Measurements from ENCODE around the gene CELSR3. TPM values are rescaled to one million over a fixed set of nuclear protein-coding genes. Genes with fewer than 3 reads are reported as not detected.

The CELSR3 gene
- total and polyA plus RNA-seq, 4 donors, result 0.16 to 0.37 (median 0.26) TPM

DNA sequence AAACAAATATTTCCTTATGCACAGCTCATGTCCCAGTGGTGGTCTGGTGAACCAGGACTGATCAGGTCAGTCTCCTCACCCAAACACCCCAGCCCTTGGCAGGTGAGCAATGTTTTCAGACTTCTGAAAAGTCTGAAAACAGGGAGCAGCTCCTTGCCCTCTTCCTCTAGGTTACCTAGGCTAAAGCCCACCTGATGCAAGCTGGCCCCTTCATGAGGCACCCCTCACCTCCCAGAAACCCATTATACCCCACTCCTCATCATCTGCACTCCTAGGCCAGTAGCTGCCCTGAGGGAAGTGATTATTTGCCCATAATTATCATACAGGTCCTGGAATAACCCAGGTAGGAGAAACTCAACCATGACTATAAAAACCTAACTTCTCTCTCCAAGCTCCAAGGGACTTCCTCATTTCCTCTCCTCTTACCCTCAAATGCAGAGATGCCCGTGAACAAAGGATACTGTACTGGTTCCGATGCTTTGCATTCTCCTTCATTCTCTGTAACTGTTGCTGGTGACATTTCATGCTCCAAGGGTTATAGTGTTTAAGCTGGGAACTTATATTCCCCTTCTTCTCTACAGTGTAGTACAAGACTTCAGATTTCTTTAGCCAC is 28.3 kb upstream of the CELSR3 start:
- Histone ChIP-seq H3K9me3 (ENCODE audit: control insufficient read depth in 4 of 4, low read length in 3 of 4) (no peaks in the 10 kb centered on the region), H3K27me3 (ENCODE audit: control insufficient read depth in 4 of 4, insufficient read depth in 4 of 4, low read length in 3 of 4) (no peaks in the 10 kb centered on the region), H3K4me1 (ENCODE audit: control insufficient read depth in 4 of 4, insufficient read depth in 4 of 4, low read length in 3 of 4) (peaks cover 0 to 6% (median 4%) of the 10 kb centered on the region in 4 donors), H3K9ac (ENCODE audit: low read depth in 1 of 2, low read length in 2 of 2) (no peak overlapping the region), H3K27ac (ENCODE audit: low read depth in 1 of 2, low read length in 2 of 2) (no peak overlapping the region), H3K36me3 (ENCODE audit: control insufficient read depth in 4 of 4, insufficient read depth in 3 of 4, low read depth in 1 of 4, low read length in 3 of 4) (peaks cover 22 to 69% (median 60%) of the 10 kb centered on the region in 4 donors), H3K4me3 (ENCODE audit: low read depth in 1 of 3, low read length in 3 of 3) (no peak overlapping the region)
- no peak for DNase-seq (ENCODE audit: low spot score)
- WGBS, result 93% methylated on average over 2 of the region's 2 CpGs
- no peak for TF ChIP-seq NR2F2 (IDR thresholded peaks at IDR 0.05)
- no peak for TF ChIP-seq MAX (IDR thresholded peaks at IDR 0.05)
- TF ChIP-seq, protein P1, sequence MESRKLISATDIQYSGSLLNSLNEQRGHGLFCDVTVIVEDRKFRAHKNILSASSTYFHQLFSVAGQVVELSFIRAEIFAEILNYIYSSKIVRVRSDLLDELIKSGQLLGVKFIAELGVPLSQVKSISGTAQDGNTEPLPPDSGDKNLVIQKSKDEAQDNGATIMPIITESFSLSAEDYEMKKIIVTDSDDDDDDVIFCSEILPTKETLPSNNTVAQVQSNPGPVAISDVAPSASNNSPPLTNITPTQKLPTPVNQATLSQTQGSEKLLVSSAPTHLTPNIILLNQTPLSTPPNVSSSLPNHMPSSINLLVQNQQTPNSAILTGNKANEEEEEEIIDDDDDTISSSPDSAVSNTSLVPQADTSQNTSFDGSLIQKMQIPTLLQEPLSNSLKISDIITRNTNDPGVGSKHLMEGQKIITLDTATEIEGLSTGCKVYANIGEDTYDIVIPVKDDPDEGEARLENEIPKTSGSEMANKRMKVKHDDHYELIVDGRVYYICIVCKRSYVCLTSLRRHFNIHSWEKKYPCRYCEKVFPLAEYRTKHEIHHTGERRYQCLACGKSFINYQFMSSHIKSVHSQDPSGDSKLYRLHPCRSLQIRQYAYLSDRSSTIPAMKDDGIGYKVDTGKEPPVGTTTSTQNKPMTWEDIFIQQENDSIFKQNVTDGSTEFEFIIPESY (IDR thresholded peaks at IDR 0.05), result no peak
- TF ChIP-seq SP1 (IDR thresholded peaks at IDR 0.05), result no peak
- no peak for TF ChIP-seq TAF1 (conservative IDR thresholded peaks at IDR 0.05)
- TF ChIP-seq EGR1 (IDR thresholded peaks at IDR 0.05; ENCODE audit: low read depth in 2 of 2), result no peak
- no peak for TF ChIP-seq JUND (IDR thresholded peaks at IDR 0.05)
- no peak for TF ChIP-seq RAD21 (IDR thresholded peaks at IDR 0.05)
- TF ChIP-seq HNF4G (IDR thresholded peaks at IDR 0.05), result no peak
- TF ChIP-seq HNF4A (conservative IDR thresholded peaks at IDR 0.05), result no peak
- no peak for TF ChIP-seq CTCF (IDR thresholded peaks at IDR 0.05; ENCODE audit: low read depth, low read length, missing input control)
- no peak for TF ChIP-seq REST (IDR thresholded peaks at IDR 0.05)
- TF ChIP-seq, protein P2, sequence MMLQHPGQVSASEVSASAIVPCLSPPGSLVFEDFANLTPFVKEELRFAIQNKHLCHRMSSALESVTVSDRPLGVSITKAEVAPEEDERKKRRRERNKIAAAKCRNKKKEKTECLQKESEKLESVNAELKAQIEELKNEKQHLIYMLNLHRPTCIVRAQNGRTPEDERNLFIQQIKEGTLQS (IDR thresholded peaks at IDR 0.05), result no peak
- no peak for TF ChIP-seq FOXA2 (IDR thresholded peaks at IDR 0.05)

DNA sequence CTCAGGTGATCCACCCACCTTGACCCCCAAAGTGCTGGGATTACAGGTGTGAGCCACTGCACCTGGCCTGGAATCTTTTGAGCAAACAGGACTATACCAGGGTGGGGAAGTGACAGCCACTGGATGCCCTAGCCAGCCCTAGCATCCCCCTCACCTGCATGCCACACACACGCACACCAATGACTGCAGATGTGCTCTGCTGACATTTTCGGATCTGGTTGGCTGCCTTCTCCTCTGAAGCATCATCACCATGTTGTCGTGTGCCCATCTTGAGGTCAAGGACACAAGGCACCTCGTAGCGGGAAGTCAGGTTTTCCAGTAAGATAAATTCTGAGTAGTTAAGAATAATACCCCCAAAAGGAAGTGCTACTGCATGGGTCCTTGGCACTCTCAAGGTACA is 26.7 kb upstream of the CELSR3 start:
- peaks cover 20 to 59% (median 53%) of the 10 kb centered on the region in 4 donors for H3K36me3 ChIP-seq (ENCODE audit: control insufficient read depth in 4 of 4, insufficient read depth in 3 of 4, low read depth in 1 of 4, low read length in 3 of 4)
- no peak for DNase-seq (ENCODE audit: low spot score)
- no peaks in the 10 kb centered on the region for H3K27me3 ChIP-seq (ENCODE audit: control insufficient read depth in 4 of 4, insufficient read depth in 4 of 4, low read length in 3 of 4)
- no peak overlapping the region for H3K4me3 ChIP-seq (ENCODE audit: low read depth in 1 of 3, low read length in 3 of 3)
- H3K9me3 ChIP-seq (ENCODE audit: control insufficient read depth in 4 of 4, low read length in 3 of 4), result no peaks in the 10 kb centered on the region
- 78% methylated on average over 5 of the region's 5 CpGs for WGBS
- H3K27ac ChIP-seq (ENCODE audit: low read depth in 1 of 2, low read length in 2 of 2), result no peak overlapping the region
- H3K9ac ChIP-seq (ENCODE audit: low read depth in 1 of 2, low read length in 2 of 2), result no peak overlapping the region
- TF ChIP-seq REST (IDR thresholded peaks at IDR 0.05), result no peak
- no peak for TF ChIP-seq GABPA (IDR thresholded peaks at IDR 0.05 in 1 of 2, conservative IDR thresholded peaks at IDR 0.05 in 1 of 2)
- TF ChIP-seq CTCF (IDR thresholded peaks at IDR 0.05; ENCODE audit: low read depth, low read length, missing input control), result no peak
- no peak for TF ChIP-seq FOXA2 (IDR thresholded peaks at IDR 0.05)
- TF ChIP-seq, protein P2 (IDR thresholded peaks at IDR 0.05), result no peak
- TF ChIP-seq HNF4G (IDR thresholded peaks at IDR 0.05), result no peak
- TF ChIP-seq RXRA (IDR thresholded peaks at IDR 0.05), result no peak
- TF ChIP-seq HNF4A (conservative IDR thresholded peaks at IDR 0.05), result no peak
- TF ChIP-seq SP1 (IDR thresholded peaks at IDR 0.05), result no peak
- peaks cover 3 to 12% (median 10%) of the 10 kb centered on the region in 4 donors for H3K4me1 ChIP-seq (ENCODE audit: control insufficient read depth in 4 of 4, insufficient read depth in 4 of 4, low read length in 3 of 4)
